ENCODE data around the gene CACNA1D.

- TF ChIP-seq CTCF (IDR thresholded peaks at IDR 0.05; ENCODE audit: extremely low read depth in 1 of 2, insufficient read depth in 1 of 2, low read depth in 1 of 2, low read length in 2 of 2) (no peak), POLR2A (IDR thresholded peaks at IDR 0.05; ENCODE audit: low read depth, low read length) (no peak), EZH2 (IDR thresholded peaks at IDR 0.05; ENCODE audit: borderline replicate concordance, low read depth, low read length, severe bottlenecking) (no peak), POLR2AphosphoS5 (IDR thresholded peaks at IDR 0.05; ENCODE audit: insufficient read depth, low read depth, low read length) (no peak)
These were observed 102.9 kb downstream of the CACNA1D start for GRCh38 chr3:53597136-53597915.
